ENCODE data around the gene LRBA. TPM values are rescaled to one million over a fixed set of nuclear protein-coding genes. Genes with fewer than 3 reads are reported as not detected.

Gene LRBA
- total and polyA plus RNA-seq, 4 donors = 8.2 to 69.8 (median 32.8) TPM

DNA sequence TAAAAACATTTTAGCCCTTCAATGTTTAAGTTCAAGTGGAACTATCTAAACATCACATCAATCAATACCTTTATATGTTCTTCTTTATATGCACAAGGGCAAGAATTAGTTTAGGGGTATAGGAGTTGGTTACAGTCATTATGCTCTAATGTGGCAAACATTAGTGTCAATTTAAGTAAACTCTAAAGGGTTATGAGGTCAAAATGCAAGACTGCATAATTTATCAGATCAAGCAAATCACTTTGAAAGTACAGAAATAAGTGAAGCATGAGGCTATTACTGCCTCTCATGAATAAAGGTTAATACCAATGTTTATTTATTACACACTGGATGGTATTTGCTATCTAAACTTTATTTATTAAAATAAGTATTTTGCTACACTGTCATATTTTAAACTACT lies 373.5 kb downstream of the LRBA start:
- no peak for TF ChIP-seq GABPA (IDR thresholded peaks at IDR 0.05 in 1 of 2, conservative IDR thresholded peaks at IDR 0.05 in 1 of 2)
- H3K9ac ChIP-seq (ENCODE audit: low read depth in 1 of 2, low read length in 2 of 2) = no peak overlapping the region
- no peaks in the 10 kb centered on the region for H3K9me3 ChIP-seq (ENCODE audit: control insufficient read depth in 4 of 4, low read length in 3 of 4)
- H3K36me3 ChIP-seq (ENCODE audit: control insufficient read depth in 4 of 4, insufficient read depth in 3 of 4, low read depth in 1 of 4, low read length in 3 of 4) = no peaks in the 10 kb centered on the region
- no peak overlapping the region for H3K27ac ChIP-seq (ENCODE audit: low read depth in 1 of 2, low read length in 2 of 2)
- DNase-seq (ENCODE audit: low spot score) = no peak
- no peak overlapping the region for H3K4me3 ChIP-seq (ENCODE audit: low read depth in 1 of 3, low read length in 3 of 3)
- H3K27me3 ChIP-seq (ENCODE audit: control insufficient read depth in 4 of 4, insufficient read depth in 4 of 4, low read length in 3 of 4) = no peaks in the 10 kb centered on the region
- H3K4me1 ChIP-seq (ENCODE audit: control insufficient read depth in 4 of 4, insufficient read depth in 4 of 4, low read length in 3 of 4) = no peaks in the 10 kb centered on the region

DNA sequence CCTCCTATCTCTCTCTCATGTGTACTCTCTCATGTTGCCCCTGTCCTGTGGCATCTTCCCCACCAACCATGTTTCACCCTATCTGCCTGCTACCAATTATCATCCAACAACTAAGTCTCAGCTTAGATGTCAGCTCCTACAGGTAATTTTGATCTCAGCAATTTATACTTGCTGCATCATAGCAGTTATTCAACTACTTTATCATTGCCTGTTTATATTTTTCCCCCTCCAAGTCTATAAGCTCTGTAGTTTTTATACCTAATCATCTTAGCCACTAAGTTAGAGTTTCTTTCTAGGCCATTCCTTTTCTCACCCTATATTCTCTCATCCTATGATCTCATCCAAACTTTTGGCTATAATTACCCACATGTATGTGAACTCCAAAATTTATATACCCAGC lies 382.4 kb downstream of the LRBA start:
- H3K9me3 ChIP-seq (ENCODE audit: control insufficient read depth in 4 of 4, low read length in 3 of 4) = peaks cover 0 to 6% (median 0%) of the 10 kb centered on the region in 4 donors
- H3K27ac ChIP-seq (ENCODE audit: low read depth in 1 of 2, low read length in 2 of 2) = no peak overlapping the region
- no peaks in the 10 kb centered on the region for H3K36me3 ChIP-seq (ENCODE audit: control insufficient read depth in 4 of 4, insufficient read depth in 3 of 4, low read depth in 1 of 4, low read length in 3 of 4)
- no peak overlapping the region for H3K9ac ChIP-seq (ENCODE audit: low read depth in 1 of 2, low read length in 2 of 2)
- no peaks in the 10 kb centered on the region for H3K27me3 ChIP-seq (ENCODE audit: control insufficient read depth in 4 of 4, insufficient read depth in 4 of 4, low read length in 3 of 4)
- no peak overlapping the region for H3K4me3 ChIP-seq (ENCODE audit: low read depth in 1 of 3, low read length in 3 of 3)
- TF ChIP-seq ATF3 (IDR thresholded peaks at IDR 0.05) (no peak), SP1 (IDR thresholded peaks at IDR 0.05) (no peak), RAD21 (IDR thresholded peaks at IDR 0.05) (no peak), FOXA1 (IDR thresholded peaks at IDR 0.05) (no peak)
- no peak for DNase-seq (ENCODE audit: low spot score)
- H3K4me1 ChIP-seq (ENCODE audit: control insufficient read depth in 4 of 4, insufficient read depth in 4 of 4, low read length in 3 of 4) = no peaks in the 10 kb centered on the region

DNA sequence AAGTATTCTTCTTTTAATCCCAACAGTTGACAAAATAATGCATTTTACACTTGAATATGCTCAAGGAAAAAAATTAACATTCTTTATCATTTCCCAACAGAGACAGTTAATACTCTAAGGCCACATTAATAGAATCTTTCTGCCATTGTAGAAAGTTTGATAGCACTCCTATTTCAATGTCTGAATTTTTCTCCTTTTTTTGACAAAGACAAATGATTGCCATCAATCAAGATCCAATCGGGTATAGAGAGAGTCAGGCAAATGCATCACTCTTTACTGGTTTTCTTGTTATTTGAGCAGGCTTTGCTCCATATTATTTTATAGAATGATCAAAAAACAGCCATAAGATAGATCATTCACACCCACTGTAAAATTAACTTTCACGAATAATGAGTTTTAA lies 387.0 kb downstream of the LRBA start:
- DNase-seq (ENCODE audit: low spot score) = no peak
- Histone ChIP-seq H3K4me3 (ENCODE audit: low read depth in 1 of 3, low read length in 3 of 3) (no peak overlapping the region), H3K9ac (ENCODE audit: low read depth in 1 of 2, low read length in 2 of 2) (no peak overlapping the region), H3K36me3 (ENCODE audit: control insufficient read depth in 4 of 4, insufficient read depth in 3 of 4, low read depth in 1 of 4, low read length in 3 of 4) (no peaks in the 10 kb centered on the region), H3K27me3 (ENCODE audit: control insufficient read depth in 4 of 4, insufficient read depth in 4 of 4, low read length in 3 of 4) (no peaks in the 10 kb centered on the region), H3K9me3 (ENCODE audit: control insufficient read depth in 4 of 4, low read length in 3 of 4) (peaks cover 0 to 3% (median 0%) of the 10 kb centered on the region in 4 donors), H3K4me1 (ENCODE audit: control insufficient read depth in 4 of 4, insufficient read depth in 4 of 4, low read length in 3 of 4) (no peaks in the 10 kb centered on the region), H3K27ac (ENCODE audit: low read depth in 1 of 2, low read length in 2 of 2) (no peak overlapping the region)
- 98% methylated on average over 2 of the region's 2 CpGs for WGBS
- TF ChIP-seq YY1 (IDR thresholded peaks at IDR 0.05) (no peak), NR2F2 (IDR thresholded peaks at IDR 0.05) (no peak), EGR1 (IDR thresholded peaks at IDR 0.05; ENCODE audit: low read depth in 2 of 2) (no peak), JUND (IDR thresholded peaks at IDR 0.05) (no peak), HNF4A (conservative IDR thresholded peaks at IDR 0.05) (no peak), ATF3 (IDR thresholded peaks at IDR 0.05) (no peak)

- H3K27me3 ChIP-seq (ENCODE audit: control insufficient read depth in 4 of 4, insufficient read depth in 4 of 4, low read length in 3 of 4) = no peaks in the 10 kb centered on the region
- H3K36me3 ChIP-seq (ENCODE audit: control insufficient read depth in 4 of 4, insufficient read depth in 3 of 4, low read depth in 1 of 4, low read length in 3 of 4) = no peaks in the 10 kb centered on the region
- 95% methylated on average over 2 of the region's 2 CpGs for WGBS
- no peak overlapping the region for H3K9ac ChIP-seq (ENCODE audit: low read depth in 1 of 2, low read length in 2 of 2)
- no peak for DNase-seq (ENCODE audit: low spot score)
- H3K27ac ChIP-seq (ENCODE audit: low read depth in 1 of 2, low read length in 2 of 2) = no peak overlapping the region
- H3K4me1 ChIP-seq (ENCODE audit: control insufficient read depth in 4 of 4, insufficient read depth in 4 of 4, low read length in 3 of 4) = no peaks in the 10 kb centered on the region
- H3K9me3 ChIP-seq (ENCODE audit: control insufficient read depth in 4 of 4, low read length in 3 of 4) = no peaks in the 10 kb centered on the region
- H3K4me3 ChIP-seq (ENCODE audit: low read depth in 1 of 3, low read length in 3 of 3) = no peak overlapping the region
- no peak for TF ChIP-seq TAF1 (conservative IDR thresholded peaks at IDR 0.05)
- no peak for TF ChIP-seq RAD21 (IDR thresholded peaks at IDR 0.05)
- TF ChIP-seq, protein P1, sequence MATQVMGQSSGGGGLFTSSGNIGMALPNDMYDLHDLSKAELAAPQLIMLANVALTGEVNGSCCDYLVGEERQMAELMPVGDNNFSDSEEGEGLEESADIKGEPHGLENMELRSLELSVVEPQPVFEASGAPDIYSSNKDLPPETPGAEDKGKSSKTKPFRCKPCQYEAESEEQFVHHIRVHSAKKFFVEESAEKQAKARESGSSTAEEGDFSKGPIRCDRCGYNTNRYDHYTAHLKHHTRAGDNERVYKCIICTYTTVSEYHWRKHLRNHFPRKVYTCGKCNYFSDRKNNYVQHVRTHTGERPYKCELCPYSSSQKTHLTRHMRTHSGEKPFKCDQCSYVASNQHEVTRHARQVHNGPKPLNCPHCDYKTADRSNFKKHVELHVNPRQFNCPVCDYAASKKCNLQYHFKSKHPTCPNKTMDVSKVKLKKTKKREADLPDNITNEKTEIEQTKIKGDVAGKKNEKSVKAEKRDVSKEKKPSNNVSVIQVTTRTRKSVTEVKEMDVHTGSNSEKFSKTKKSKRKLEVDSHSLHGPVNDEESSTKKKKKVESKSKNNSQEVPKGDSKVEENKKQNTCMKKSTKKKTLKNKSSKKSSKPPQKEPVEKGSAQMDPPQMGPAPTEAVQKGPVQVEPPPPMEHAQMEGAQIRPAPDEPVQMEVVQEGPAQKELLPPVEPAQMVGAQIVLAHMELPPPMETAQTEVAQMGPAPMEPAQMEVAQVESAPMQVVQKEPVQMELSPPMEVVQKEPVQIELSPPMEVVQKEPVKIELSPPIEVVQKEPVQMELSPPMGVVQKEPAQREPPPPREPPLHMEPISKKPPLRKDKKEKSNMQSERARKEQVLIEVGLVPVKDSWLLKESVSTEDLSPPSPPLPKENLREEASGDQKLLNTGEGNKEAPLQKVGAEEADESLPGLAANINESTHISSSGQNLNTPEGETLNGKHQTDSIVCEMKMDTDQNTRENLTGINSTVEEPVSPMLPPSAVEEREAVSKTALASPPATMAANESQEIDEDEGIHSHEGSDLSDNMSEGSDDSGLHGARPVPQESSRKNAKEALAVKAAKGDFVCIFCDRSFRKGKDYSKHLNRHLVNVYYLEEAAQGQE (IDR thresholded peaks at IDR 0.05) = no peak
- TF ChIP-seq, protein P2, sequence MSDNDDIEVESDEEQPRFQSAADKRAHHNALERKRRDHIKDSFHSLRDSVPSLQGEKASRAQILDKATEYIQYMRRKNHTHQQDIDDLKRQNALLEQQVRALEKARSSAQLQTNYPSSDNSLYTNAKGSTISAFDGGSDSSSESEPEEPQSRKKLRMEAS (IDR thresholded peaks at IDR 0.05) = no peak
- no peak for TF ChIP-seq FOXA1 (IDR thresholded peaks at IDR 0.05)
- no peak for TF ChIP-seq HNF4A (conservative IDR thresholded peaks at IDR 0.05)
- no peak for TF ChIP-seq YY1 (IDR thresholded peaks at IDR 0.05)
- no peak for TF ChIP-seq EGR1 (IDR thresholded peaks at IDR 0.05; ENCODE audit: low read depth in 2 of 2)
- no peak for TF ChIP-seq HNF4G (IDR thresholded peaks at IDR 0.05)
- no peak for TF ChIP-seq JUND (IDR thresholded peaks at IDR 0.05)
- no peak for TF ChIP-seq FOXA2 (IDR thresholded peaks at IDR 0.05)
- TF ChIP-seq ATF3 (IDR thresholded peaks at IDR 0.05) = no peak
- TF ChIP-seq GABPA (IDR thresholded peaks at IDR 0.05 in 1 of 2, conservative IDR thresholded peaks at IDR 0.05 in 1 of 2) = no peak
- no peak for TF ChIP-seq RXRA (IDR thresholded peaks at IDR 0.05)
- TF ChIP-seq NR2F2 (IDR thresholded peaks at IDR 0.05) = no peak
- TF ChIP-seq SP1 (IDR thresholded peaks at IDR 0.05) = no peak
- TF ChIP-seq, protein P3, sequence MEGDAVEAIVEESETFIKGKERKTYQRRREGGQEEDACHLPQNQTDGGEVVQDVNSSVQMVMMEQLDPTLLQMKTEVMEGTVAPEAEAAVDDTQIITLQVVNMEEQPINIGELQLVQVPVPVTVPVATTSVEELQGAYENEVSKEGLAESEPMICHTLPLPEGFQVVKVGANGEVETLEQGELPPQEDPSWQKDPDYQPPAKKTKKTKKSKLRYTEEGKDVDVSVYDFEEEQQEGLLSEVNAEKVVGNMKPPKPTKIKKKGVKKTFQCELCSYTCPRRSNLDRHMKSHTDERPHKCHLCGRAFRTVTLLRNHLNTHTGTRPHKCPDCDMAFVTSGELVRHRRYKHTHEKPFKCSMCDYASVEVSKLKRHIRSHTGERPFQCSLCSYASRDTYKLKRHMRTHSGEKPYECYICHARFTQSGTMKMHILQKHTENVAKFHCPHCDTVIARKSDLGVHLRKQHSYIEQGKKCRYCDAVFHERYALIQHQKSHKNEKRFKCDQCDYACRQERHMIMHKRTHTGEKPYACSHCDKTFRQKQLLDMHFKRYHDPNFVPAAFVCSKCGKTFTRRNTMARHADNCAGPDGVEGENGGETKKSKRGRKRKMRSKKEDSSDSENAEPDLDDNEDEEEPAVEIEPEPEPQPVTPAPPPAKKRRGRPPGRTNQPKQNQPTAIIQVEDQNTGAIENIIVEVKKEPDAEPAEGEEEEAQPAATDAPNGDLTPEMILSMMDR (IDR thresholded peaks at IDR 0.05; ENCODE audit: low read depth, low read length, missing input control) = no peak
Measured at GRCh38 chr4:150625033-150625432, 390.1 kb downstream of the LRBA start.

Data from liver (tissue), 9 donors.